BE2C (cell line): ENCODE measurements around the gene ASZ1.

Experiments
- DNase-seq: peaks from one replicate; pipeline ENCODE4 v3.0.0-alpha.2; 2020
- H3K27me3 ChIP-seq: fragments of 250-450 bp; sonication (Bioruptor Pico); 2 replicates; pipeline ENCODE4 v1.5.1; 2020; ENCODE audit warnings: mild to moderate bottlenecking
- H3K36me3 ChIP-seq: fragments of 250-450 bp; sonication (Bioruptor Pico); 2 replicates; pipeline ENCODE4 v1.5.1; 2020; ENCODE audit warnings: mild to moderate bottlenecking
- H3K4me1 ChIP-seq: fragments of 250-450 bp; sonication (Bioruptor Pico); 2 replicates; pipeline ENCODE4 v1.5.1; 2020
- H3K4me3 ChIP-seq: 2 replicates; pipeline ENCODE4 v1.5.1; 2011; ENCODE audit warnings: low read depth, low read length
- H3K9me3 ChIP-seq: fragments of 250-450 bp; sonication (Bioruptor Pico); 2 replicates; pipeline ENCODE4 v1.5.1; 2020
- TF ChIP-seq, protein P1 (sequence below): IDR thresholded peaks from 2 replicates; pipeline ENCODE4 v1.5.1; 2012; ENCODE audit warnings: mild to moderate bottlenecking, low read depth, low read length

Gene ASZ1

DNA sequence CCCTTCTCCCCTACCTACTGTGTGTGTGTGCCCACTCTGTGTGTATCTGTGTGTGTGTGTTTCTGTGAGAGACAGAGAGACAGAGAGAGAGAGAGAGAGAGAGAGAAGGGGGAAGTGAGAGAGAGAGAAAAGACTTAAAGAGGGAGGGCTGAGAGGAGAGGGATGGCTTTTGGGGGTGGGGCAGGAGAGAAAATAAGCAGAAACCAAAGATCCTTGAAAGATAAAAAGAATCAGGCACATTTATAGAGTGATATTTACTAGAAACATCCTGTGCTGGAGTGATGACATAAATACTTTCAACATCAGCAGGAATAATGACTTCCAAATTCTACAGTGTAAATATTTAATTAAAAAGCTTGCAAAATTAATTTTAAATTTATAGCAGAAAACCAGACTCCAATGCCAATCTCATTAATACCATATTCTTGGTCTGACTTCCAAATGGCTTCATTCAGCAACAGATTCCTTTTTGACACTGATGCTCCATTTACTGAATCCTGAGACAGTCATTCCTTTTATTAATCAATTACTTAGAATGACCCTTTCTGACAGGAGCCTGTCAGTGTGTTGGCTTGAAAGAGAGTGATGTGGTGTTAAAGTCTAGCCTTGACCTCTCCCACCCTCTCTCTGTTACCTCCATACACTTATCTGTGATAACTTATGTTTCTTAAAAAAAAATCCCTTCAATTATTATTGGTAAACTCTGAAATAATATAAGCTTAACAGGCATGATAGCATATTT is 62.8 kb downstream of the ASZ1 start:
- Histone ChIP-seq H3K4me3 (no peak overlapping the region), H3K27me3 (peaks cover 3% of the 10 kb centered on the region), H3K4me1 (no peaks in the 10 kb centered on the region), H3K9me3 (no peaks in the 10 kb centered on the region), H3K36me3 (no peaks in the 10 kb centered on the region)
- TF ChIP-seq, protein P1, sequence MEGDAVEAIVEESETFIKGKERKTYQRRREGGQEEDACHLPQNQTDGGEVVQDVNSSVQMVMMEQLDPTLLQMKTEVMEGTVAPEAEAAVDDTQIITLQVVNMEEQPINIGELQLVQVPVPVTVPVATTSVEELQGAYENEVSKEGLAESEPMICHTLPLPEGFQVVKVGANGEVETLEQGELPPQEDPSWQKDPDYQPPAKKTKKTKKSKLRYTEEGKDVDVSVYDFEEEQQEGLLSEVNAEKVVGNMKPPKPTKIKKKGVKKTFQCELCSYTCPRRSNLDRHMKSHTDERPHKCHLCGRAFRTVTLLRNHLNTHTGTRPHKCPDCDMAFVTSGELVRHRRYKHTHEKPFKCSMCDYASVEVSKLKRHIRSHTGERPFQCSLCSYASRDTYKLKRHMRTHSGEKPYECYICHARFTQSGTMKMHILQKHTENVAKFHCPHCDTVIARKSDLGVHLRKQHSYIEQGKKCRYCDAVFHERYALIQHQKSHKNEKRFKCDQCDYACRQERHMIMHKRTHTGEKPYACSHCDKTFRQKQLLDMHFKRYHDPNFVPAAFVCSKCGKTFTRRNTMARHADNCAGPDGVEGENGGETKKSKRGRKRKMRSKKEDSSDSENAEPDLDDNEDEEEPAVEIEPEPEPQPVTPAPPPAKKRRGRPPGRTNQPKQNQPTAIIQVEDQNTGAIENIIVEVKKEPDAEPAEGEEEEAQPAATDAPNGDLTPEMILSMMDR, result no peak
- no peak for DNase-seq

DNA sequence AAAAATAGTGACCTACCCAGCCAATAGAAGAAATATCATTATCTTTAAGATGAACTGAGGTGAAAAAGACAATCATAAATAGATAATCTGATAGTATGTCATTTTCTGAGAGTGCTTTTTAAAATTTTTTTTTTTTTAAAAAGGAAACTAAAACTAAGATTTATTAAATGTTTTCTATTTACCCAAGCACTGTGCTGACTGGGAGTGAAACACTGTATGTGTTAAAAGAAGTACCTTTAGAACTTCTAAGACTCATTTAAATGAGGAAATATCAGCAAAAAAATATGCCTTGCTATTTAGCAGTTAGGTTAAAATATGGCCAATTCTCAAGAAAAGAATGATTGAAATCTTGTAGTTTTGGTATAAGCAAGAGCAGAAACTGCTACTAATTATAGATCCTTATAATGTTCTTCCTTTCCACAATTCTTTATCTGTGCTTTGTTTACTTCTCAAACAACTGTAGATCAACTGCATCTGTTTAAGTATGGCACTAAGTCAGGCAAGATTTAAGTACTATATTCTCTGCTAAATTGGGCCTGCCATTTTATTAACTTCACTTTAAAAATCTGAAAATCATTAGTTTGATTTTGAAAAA is 64.9 kb downstream of the ASZ1 start:
- TF ChIP-seq, protein P1, result no peak
- Histone ChIP-seq H3K4me3 (no peak overlapping the region), H3K4me1 (no peaks in the 10 kb centered on the region), H3K9me3 (no peaks in the 10 kb centered on the region), H3K36me3 (no peaks in the 10 kb centered on the region), H3K27me3 (peaks cover 3% of the 10 kb centered on the region)
- DNase-seq, result no peak

DNA sequence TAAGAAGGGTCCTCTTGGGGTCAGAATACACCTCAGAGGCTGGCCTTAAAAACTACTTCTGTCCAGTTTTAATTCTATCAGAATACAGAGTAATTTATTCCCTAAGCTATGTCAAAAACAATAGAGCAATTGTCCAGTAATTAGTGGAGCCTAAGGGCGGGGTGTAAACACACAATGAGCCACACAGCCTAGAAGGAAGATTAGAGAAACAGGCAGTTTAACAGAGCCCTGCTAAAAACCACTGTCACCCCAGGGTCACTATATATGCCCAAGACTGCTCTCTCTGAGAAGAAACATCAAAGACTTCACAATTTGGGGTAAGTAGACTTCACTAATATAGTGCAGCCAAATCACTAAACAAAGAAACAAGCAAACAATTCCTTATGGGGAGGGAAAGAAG is 77.3 kb downstream of the ASZ1 start:
- Histone ChIP-seq H3K27me3 (no peaks in the 10 kb centered on the region; the same call in none of the 2 replicates), H3K4me1 (no peaks in the 10 kb centered on the region), H3K9me3 (no peaks in the 10 kb centered on the region), H3K36me3 (no peaks in the 10 kb centered on the region), H3K4me3 (no peak overlapping the region)
- TF ChIP-seq, protein P1, result no peak
- no peak for DNase-seq

DNA sequence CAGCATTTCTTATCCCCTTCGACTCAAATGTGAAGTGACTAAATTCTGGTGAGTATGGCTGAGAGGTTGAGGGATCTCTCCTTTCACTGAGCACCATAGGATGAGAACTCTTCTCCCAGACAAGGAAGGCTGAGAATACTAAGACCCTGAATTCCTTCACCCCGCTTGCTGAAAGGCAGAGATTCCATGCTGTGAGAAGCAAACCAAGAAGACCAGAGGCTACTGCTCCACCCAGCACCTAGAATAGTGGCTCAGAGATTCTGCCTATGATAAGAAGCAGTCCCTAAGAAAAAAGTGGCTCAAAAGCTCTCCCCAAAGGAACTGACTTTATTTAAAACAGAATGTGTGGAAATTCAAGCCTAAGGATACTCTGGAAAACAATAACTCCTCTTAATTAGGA is 77.7 kb downstream of the ASZ1 start:
- Histone ChIP-seq H3K27me3 (no peaks in the 10 kb centered on the region; the same call in none of the 2 replicates), H3K36me3 (no peaks in the 10 kb centered on the region), H3K9me3 (no peaks in the 10 kb centered on the region), H3K4me3 (no peak overlapping the region), H3K4me1 (no peaks in the 10 kb centered on the region)
- no peak for DNase-seq
- TF ChIP-seq, protein P1, result no peak

DNA sequence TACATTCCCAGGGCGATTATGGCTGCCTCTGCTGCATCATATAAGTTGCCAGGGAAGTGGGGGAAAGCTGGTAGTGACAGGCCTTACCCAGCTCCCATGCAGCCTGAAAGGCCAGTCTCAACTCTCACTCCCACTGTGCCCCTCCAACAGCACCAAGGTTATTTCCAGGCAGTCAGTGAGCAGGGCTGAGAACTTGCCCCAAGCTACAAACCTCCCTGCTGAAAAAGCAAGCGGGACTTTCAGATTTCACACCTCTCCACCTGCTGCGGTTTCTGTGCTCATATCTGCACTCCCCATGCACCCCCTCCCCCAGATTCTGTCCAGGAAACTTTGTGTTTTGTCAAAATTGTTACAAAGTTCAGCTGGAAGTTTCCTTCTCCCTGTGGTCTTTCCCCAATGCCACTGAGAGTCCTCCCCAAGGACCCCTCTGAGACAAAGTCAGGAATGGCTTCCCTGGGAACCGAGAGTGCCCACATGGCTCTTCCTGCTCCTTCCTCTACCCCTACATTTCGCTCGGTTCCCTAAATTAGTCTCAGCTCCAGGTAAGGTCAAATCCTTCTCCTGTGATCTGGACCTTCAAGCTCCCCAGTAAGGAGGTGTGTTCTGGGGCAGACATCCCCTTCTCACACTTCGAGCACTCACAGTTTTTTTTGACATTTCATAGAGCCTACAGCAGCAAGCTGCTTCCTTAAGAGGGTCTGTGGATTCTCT is 79.2 kb downstream of the ASZ1 start:
- no peak overlapping the region for H3K4me3 ChIP-seq
- H3K9me3 ChIP-seq, result no peaks in the 10 kb centered on the region
- H3K36me3 ChIP-seq, result no peaks in the 10 kb centered on the region
- TF ChIP-seq, protein P1, result no peak
- H3K27me3 ChIP-seq, result no peaks in the 10 kb centered on the region
- no peaks in the 10 kb centered on the region for H3K4me1 ChIP-seq
- no peak for DNase-seq

DNA sequence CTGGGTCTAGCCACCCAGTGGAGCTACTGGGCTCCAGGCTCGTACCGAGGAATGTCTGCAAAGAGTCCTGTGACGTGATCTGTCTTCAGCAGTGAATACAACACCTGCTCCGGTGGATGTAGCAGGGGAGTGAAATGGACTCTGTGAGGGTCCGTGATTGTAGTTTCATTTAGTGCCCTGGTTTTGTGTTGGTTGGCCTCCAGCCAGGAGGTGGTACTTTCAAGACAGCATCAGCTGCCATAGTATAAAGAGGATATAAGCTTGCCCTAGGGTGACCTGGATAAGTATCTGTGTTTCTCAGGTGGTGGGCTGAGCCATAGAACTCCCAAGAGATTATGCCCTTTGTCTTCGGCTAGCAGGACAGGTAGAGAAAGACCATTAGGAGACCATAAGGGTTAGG is 79.8 kb downstream of the ASZ1 start:
- no peaks in the 10 kb centered on the region for H3K4me1 ChIP-seq
- no peak overlapping the region for H3K4me3 ChIP-seq
- DNase-seq, result no peak
- no peaks in the 10 kb centered on the region for H3K27me3 ChIP-seq
- TF ChIP-seq, protein P1, result no peak
- H3K9me3 ChIP-seq, result no peaks in the 10 kb centered on the region
- H3K36me3 ChIP-seq, result no peaks in the 10 kb centered on the region
